PFSK-1 (cell line): ENCODE measurements around the gene RPS6KA2.

Source experiments
- POLR2AphosphoS5 ChIP-seq: IDR thresholded peaks from 2 replicates; pipeline ENCODE4 v1.6.1; 2012; ENCODE audit warnings: low read depth, mild to moderate bottlenecking, control low read depth, low read length, moderate library complexity
- SIN3A ChIP-seq: IDR thresholded peaks from 2 replicates; pipeline ENCODE4 v1.6.1; 2012; ENCODE audit warnings: mild to moderate bottlenecking, low read length, moderate library complexity, borderline replicate concordance; ENCODE audit not compliant: insufficient read depth
- TAF1 ChIP-seq: IDR thresholded peaks from 2 replicates; pipeline ENCODE4 v1.6.1; 2012; ENCODE audit warnings: low read length, control low read depth, borderline replicate concordance; ENCODE audit not compliant: insufficient read depth

DNA sequence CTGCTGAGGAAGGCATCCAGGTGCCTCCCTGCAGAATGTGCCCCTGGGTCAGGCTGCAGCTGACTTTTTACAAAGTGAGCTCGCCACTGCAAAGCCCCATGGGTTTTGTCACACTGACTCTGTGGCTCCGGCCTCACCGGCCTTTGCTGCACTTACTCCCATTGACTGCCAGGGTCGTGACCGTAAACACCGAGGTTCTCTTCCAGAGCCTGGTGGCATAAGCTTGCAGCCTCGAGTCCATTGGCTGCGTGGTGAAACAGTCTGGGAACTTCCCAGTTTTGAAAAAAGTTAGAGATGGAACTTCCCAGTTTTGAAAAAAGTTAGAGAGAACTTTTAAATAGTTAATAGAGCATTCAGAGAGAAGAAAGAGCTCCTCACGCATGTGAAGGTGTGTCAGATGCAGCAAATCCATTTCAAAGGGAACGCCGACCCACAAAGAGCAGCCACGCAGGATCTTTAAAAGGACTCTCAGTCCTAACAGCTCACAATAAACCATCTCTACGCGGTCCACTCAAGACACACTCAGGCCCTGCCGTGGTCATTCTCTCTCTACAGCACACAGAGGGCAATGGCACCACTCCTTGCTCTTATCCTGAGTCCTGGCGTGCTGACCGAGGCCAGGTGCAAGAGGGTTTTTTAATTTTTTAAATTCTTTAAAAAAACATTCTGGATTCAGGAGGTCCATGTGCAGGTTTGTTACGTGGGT is 53.4 kb downstream of the RPS6KA2 start:
- no peak for TF ChIP-seq POLR2AphosphoS5
- TF ChIP-seq TAF1, result no peak
- TF ChIP-seq SIN3A, result no peak
